Occipital lobe (tissue), 2 donors: ENCODE data around the gene RPS27. TPM values are rescaled to one million over a fixed set of nuclear protein-coding genes. Genes with fewer than 3 reads are reported as not detected.
"Not testable (repeated sequence)": the region's sequence is repeated elsewhere in the genome, so short reads cannot be mapped to it uniquely, and the experiment has no call there.

ENCODE experiments used
- DNase-seq: peaks from one replicate; lab custom pipeline; 2025; lab: John Stamatoyannopoulos, UW
- total RNA-seq: library from RNA; depleted of rRNA; stranded (reverse); fragments of >200 nt; gene quantifications from one replicate; pipeline ENCODE4 v1.2.3, GENCODE V29; 2014

RPS27 gene
- total RNA-seq, 1 donor from 2014 or later = 2,161 TPM

- no peak for DNase-seq
These were observed 29.1 kb upstream of the RPS27 start for GRCh38 chr1:153961421-153961820.

DNA sequence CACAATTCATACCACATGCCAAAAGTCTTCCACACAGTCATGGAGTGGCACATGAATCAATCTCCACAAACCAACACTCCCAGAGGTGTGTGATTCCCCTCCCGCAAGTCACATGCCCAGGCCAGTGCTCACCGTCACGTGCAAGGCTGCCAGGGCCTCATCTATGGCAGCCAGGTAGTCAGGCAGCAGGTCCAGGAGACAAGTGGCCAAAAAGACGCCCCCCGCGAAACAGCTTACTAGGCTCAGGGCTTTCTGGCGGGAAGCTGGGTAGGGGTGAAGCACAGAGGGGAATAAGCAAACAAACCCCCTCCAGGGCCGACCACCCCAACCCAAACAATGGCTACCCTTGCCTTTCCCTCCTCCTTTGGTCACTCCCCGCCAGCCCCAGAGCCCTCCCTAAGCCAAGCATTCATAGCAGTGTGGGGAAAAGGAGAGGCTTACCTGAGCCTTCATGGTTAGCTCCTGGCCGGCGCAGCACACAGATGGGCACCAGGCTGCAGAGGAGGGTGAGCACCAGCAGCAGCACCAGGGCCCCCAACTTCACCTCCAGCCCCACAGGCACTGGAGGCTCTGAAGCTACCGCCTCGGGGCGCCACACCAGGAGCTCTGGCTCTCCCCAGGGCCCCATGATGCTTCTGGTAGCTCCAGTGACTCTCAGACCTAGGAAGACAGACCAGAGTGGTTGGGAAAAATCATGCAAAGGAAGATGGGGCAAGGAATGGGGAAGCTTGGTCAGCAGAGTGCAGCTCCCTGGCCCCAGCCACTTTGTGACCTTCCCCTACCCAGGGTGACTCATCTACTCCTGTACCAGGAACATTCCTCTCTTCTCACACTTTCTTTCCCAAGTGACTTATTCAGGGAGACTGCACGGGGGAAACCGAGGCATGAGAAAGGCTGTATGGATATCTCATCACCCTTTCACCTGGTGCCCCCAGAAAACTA is 28.2 kb upstream of the RPS27 start:
- DNase-seq = no peak

DNA sequence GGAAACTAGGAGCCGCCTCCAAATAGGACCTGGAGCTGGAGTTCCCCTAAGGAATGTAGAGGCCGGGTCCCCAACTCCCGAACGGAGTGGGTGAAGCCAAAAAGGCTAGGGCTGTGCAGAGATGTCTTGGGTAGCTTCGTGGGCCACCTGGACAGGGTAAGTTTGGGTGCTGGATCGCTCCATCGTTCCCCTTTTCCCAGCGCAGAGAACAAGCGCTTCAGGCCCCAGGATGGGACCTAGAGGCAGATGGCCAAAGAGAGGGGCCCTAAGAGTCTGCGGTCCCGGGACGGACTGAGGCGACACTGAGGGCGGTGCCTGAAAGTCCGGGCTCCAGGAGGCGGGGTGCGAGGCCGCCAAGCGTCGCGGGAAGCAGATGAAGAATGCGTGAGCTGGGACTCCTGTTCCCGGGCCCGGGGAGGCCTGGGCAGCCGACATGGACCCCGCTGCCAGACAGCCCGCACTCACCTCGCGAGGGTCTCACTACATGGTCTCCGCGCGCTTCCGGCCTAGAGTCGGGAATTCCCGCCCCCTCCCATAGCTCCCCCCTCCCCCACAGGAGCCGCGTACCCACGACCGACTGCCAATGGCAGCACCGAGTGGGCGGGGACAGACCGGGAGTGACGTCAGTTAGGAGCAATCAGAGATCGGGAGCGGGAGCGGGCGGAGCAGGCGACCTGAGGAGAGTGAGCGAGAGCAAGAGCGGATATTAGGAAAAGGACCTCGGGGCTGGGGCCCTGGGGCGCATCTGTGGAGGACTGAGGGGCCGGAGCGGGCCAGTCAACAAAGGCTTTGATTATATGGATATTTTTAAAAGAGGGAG is 27.3 kb upstream of the RPS27 start, which contains the start of gene SLC39A1:
Gene SLC39A1, minus strand, starts transcription at position 508 of the 820 bp plus-strand sequence. CDS start 822 bp downstream, outside the sequence.
- peak; percentile 98 for DNase-seq

DNA sequence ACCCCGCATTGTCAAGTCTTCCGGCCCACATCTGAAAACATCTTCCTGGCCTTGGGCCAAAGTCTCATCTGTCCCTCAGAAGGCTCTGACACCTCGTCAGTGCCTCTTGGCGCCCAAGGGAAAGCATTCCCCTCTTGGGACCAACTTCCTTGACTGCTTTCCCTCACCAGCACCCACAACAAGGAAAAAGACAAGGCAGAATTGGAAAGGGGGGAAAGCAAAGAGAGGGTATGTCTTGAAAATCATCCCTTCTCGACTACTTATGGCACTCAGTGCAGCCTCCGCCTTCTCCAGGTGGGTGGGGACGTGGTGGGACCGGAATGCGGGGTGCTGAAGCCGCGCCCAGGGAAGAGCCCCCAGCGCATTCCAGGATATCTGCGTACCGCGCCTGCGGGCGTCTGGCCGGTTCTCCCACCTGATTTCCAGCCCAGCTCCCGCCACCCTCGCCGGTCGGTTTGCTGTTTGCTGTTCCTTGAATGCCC is 26.7 kb upstream of the RPS27 start:
- DNase-seq = no peak

GRCh38 chr1:153967107-153967999 is 23.2 kb upstream of the RPS27 start, which contains the start of gene CREB3L4:
TSS of gene CREB3L4 (plus strand) at chr1:153967902. CDS start at chr1:153968526, 624 bp downstream.
- DNase-seq = peak; percentile 89

- no peak for DNase-seq
These were observed 22.6 kb upstream of the RPS27 start for GRCh38 chr1:153968000-153968363.

- DNase-seq = no peak
These were observed 22.2 kb upstream of the RPS27 start for GRCh38 chr1:153968408-153968807.

DNA sequence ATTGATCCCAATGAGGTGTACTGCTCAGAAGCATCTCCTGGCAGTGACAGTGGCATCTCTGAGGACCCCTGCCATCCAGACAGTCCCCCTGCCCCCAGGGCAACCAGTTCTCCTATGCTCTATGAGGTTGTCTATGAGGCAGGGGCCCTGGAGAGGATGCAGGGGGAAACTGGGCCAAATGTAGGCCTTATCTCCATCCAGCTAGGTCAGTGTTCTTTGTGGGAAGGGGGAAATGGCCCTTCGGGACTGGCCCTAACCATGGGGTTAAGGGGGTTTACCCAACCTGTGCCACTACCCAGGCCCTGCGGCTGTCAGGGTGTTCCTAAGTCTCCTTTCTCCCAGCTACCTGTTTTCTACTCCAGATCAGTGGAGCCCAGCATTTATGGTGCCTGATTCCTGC is 21.6 kb upstream of the RPS27 start:
- no peak for DNase-seq

- no peak for DNase-seq
These were observed 20.2 kb upstream of the RPS27 start for GRCh38 chr1:153970346-153970745.

DNA sequence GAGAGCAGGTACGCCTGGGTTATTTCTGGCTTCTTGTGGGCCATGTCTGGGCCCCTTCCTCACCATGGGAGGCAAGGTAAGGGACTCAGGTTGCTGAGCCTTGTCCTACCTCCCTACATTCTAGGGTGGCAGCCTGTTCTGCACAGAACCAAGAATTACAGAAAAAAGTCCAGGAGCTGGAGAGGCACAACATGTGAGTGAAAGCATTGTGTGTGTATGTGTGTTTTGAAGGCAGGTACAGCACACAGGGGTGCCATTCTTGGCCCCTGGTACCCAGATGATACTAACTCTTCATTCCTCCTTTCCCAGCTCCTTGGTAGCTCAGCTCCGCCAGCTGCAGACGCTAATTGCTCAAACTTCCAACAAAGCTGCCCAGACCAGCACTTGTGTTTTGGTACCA is 17.5 kb upstream of the RPS27 start:
- no peak for DNase-seq

DNA sequence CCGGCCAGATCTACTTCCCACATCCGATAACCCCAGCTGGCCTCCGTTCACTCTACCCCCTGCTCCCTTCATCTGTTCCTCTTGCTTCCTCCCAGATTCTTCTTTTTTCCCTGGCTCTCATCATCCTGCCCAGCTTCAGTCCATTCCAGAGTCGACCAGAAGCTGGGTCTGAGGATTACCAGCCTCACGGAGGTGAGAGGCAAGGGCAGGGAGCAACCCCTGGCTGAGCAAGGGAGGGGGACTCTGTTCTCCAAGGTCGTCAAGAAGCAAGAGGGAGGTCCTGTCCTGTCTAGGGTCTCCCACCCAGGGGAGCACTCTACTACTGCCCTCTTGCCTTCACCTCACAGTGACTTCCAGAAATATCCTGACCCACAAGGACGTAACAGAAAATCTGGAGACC is 17.0 kb upstream of the RPS27 start:
- no peak for DNase-seq

- no peak for DNase-seq
These were observed 13.7 kb upstream of the RPS27 start for GRCh38 chr1:153976819-153977249.

- DNase-seq = peak; percentile 85
These were observed 13.0 kb upstream of the RPS27 start, which contains the start of gene JTB for GRCh38 chr1:153977250-153978240. TSS of gene JTB (minus strand) at chr1:153977674. CDS start at chr1:153977252, 422 bp downstream.

GRCh38 chr1:153978274-153978909 is 12.2 kb upstream of the RPS27 start:
- no peak for DNase-seq

DNA sequence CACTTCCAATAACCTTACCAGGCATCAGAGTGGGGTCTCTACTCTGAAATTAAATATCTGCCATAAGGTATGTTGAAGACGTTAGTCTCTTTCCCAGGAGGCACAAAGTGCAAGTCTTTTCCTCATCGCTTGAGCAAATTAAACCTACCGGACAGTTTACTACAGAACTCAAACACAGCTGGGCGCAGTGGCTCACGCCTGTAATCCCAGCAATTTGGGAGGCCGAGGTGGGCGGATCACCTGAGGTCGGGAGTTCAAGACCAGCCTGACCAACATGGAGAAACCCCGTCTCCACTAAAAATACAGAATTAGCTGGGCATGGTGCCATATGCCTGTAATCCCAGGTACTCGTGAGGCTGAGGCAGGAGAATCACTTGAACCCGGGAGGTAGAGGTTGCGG is 11.5 kb upstream of the RPS27 start:
- not testable (repeated sequence) for DNase-seq

GRCh38 chr1:153981735-153982134 is 8.8 kb upstream of the RPS27 start:
- DNase-seq = not testable (repeated sequence)

DNA sequence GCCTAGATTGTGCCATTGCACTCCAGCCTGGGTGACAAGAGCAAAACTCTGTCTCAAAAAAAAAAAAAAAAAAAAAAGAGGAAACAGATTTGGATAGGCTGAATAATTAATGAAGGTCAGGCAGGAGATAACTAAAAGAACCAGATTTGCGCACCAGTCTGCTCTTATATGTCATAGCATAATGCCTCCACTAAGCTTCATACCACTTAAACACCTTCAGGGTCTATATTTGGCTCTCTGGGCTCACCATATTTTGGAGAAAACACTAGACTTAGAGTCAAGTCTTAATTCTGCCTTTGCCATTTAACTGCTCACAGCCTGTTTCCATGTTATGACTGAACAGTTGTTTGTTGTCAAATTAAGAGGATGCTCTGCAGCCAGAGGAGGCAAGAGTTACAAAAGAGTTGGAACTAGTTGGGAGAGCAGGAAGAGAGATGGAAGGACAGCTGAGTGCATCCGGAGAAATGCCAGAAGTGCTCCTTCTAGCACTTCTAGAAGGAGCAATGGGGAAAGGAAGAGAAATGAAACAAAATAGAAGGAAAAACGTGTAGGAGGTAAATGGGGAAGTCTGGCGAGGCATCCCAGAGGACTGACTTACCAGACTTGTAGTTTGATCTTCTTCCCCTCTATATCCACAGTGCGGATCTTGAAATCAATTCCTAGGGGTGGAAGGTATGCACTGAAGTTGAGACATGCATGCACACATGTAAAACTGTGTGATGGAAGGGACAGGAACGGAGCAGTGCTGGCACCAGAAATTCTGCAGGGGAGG is 6.3 kb upstream of the RPS27 start:
- no peak for DNase-seq

DNA sequence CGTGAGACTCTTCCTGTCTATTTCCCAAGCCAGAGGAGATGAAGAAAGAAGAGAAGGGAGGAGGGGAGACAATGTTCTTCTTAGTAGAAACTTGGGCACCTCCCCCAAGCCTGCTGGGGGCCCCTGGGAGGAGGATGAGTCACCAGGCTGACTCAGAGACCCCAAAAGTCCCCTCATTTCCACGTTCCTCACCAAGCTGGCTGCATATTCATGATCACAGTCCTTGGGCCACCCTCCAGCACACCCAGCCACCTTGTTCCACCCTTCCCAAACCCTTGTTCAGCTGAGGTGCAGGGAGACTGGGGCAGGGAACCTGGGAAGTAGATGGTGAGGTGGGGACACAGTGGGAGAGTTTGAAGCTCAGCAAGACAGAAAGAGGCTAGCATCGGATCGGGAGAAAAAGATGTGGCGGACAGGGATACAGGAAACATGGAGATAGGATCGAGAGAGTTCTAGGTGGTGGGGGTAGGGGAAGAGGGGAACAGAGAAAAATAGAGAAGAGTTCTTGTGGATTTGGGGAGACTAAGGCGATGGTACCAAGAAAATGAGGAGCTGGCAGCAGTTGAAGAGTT is 5.1 kb upstream of the RPS27 start:
- DNase-seq = no peak
